HepG2 (cell line): ENCODE measurements around the gene RPA1. TPM values are rescaled to one million over a fixed set of nuclear protein-coding genes. Genes with fewer than 3 reads are reported as not detected.

Experiments
- ATAC-seq: fragments of 200-7000 bp; cut with Tn5 transposase; 3 replicates; pipeline ENCODE4 v1.9.1; 2020; ENCODE audit warnings: mild to moderate bottlenecking, moderate library complexity
- BruUV-seq: library from RNA; stranded (reverse); fragments of 400-500 nt; replicated peaks from 2 replicates; lab custom pipeline; 2021; lab: Mats Ljungman, UMichigan
- CTCF ChIA-PET: fragments of 300-600 bp; formaldehyde crosslinking; extraction: SDS; loops from one replicate; lab custom pipeline; 2021; ENCODE audit warnings: low total read pairs, inconsistent platforms, low intra/inter-chr PET ratio; lab: Yijun Ruan, JAX
- POLR2A ChIA-PET: fragments of 350-600 bp; sonication (Branson Sonifier 250); formaldehyde crosslinking; loops from one replicate; lab custom pipeline; 2020; ENCODE audit warnings: antibody characterized with exemption, inconsistent platforms; lab: Yijun Ruan, JAX
- DNase-seq: peaks from one replicate; pipeline ENCODE4 v3.0.0-alpha.2; 2015; ENCODE audit warnings: low spot score
- FAIRE-seq: peaks from 3 replicates; lab custom pipeline; 2011; peaks lifted over from hg19 to GRCh38; lab: Jason Lieb, UNC
- H2AFZ ChIP-seq: one replicate; pipeline ENCODE4 v1.6.1; 2011; ENCODE audit warnings: low read length, inconsistent platforms
- H3K27ac ChIP-seq: fragments of 300-600 bp; 3 replicates; pipeline ENCODE4 v1.8.0; 2011; ENCODE audit warnings: mixed run types, mild to moderate bottlenecking, mixed read lengths, low read length, inconsistent platforms; ENCODE audit not compliant: insufficient read depth; ENCODE audit errors: extremely low read length
- H3K27me3 ChIP-seq, 2 experiments: fragments of 200-600 bp in 1 of 2; 2 replicates in 1 of 2; 3 replicates in 1 of 2; pipeline versions ENCODE4 v1.6.0 to v1.8.0; 2011; ENCODE audit warnings: low read length in 2 of 2, mild to moderate bottlenecking in 2 of 2, moderate library complexity in 2 of 2, inconsistent platforms in 1 of 2; ENCODE audit not compliant: insufficient read depth in 2 of 2, control insufficient read depth in 1 of 2
- H3K36me3 ChIP-seq, 2 experiments: fragments of 200-600 bp in 1 of 2; replicated peaks in 1 of 2; 2 replicates in 1 of 2; 3 replicates in 1 of 2; pipeline versions ENCODE4 v1.5.1 to v1.8.0; 2011; ENCODE audit warnings: low read length in 2 of 2, inconsistent platforms in 1 of 2; ENCODE audit not compliant: insufficient read depth in 2 of 2, control insufficient read depth in 1 of 2
- H3K4me1 ChIP-seq: 2 replicates; pipeline ENCODE4 v1.5.1; 2012; ENCODE audit warnings: low read length, inconsistent platforms; ENCODE audit not compliant: insufficient read depth
- H3K4me2 ChIP-seq: 2 replicates; pipeline ENCODE4 v1.6.0; 2011; ENCODE audit warnings: low read depth, low read length, inconsistent platforms
- H3K4me3 ChIP-seq, 3 experiments: fragments of 200-600 bp in 1 of 3; sonication (generic), shearing (Covaris generic) in 1 of 3; replicated peaks in 1 of 3; 2 replicates each; pipeline ENCODE4 v1.5.1; 2011 to 2016; ENCODE audit warnings: low read length in 3 of 3, inconsistent platforms in 2 of 3, low read depth in 2 of 3, mild to moderate bottlenecking in 2 of 3, control low read depth in 1 of 3, mixed read lengths in 1 of 3; ENCODE audit not compliant: insufficient read depth in 1 of 3
- H3K79me2 ChIP-seq: one replicate; pipeline ENCODE4 v1.6.1; 2011; ENCODE audit warnings: low read length, inconsistent platforms; ENCODE audit not compliant: insufficient read depth
- H3K9ac ChIP-seq: 2 replicates; pipeline ENCODE4 v1.6.0; 2011; ENCODE audit warnings: mild to moderate bottlenecking, low read depth, low read length, inconsistent platforms; ENCODE audit not compliant: insufficient read depth
- H3K9me3 ChIP-seq: 2 replicates; pipeline ENCODE4 v1.5.1; 2012; ENCODE audit warnings: mild to moderate bottlenecking, low read length
- H4K20me1 ChIP-seq: 2 replicates; pipeline ENCODE4 v1.6.0; 2011; ENCODE audit warnings: inconsistent platforms, mild to moderate bottlenecking, low read length, moderate library complexity; ENCODE audit not compliant: insufficient read depth
- BORCS8-MEF2B ChIP-seq: sonication (generic); formaldehyde crosslinking; IDR thresholded peaks from 2 replicates; pipeline ENCODE4 v1.8.0; 2022; ENCODE audit warnings: mild to moderate bottlenecking, missing genetic modification reagents
- CREM ChIP-seq, 2 experiments: sonication (generic) in 1 of 2; formaldehyde crosslinking in 1 of 2; IDR thresholded peaks; 2 replicates each; pipeline versions ENCODE4 v1.4.0 to v1.6.1; 2016 to 2020; ENCODE audit warnings: antibody characterized with exemption in 1 of 2, mild to moderate bottlenecking in 1 of 2, missing genetic modification reagents in 1 of 2
- HMGA1 ChIP-seq: sonication (generic); formaldehyde crosslinking; conservative IDR thresholded peaks from 2 replicates; pipeline ENCODE4 v1.4.0; 2020; ENCODE audit warnings: missing genetic modification reagents
- HNRNPLL ChIP-seq: fragments of 200-400 bp; formaldehyde crosslinking; IDR thresholded peaks from 2 replicates; pipeline ENCODE4 v1.6.1; 2017; ENCODE audit warnings: mild to moderate bottlenecking, low read depth, low read length; ENCODE audit not compliant: poor library complexity, severe bottlenecking
- IKZF5 ChIP-seq: IDR thresholded peaks from 2 replicates; pipeline ENCODE4 v1.6.1; 2018; ENCODE audit warnings: missing genetic modification reagents, mild to moderate bottlenecking, missing compliant biosample characterization
- MTF2 ChIP-seq: sonication (generic); formaldehyde crosslinking; IDR thresholded peaks from 2 replicates; pipeline ENCODE4 v1.5.0; 2020; ENCODE audit warnings: missing genetic modification reagents, borderline replicate concordance
- NFIB ChIP-seq: sonication (generic); formaldehyde crosslinking; IDR thresholded peaks from 2 replicates; pipeline ENCODE4 v1.9.0; 2021; ENCODE audit warnings: missing genetic modification reagents, mild to moderate bottlenecking, borderline replicate concordance
- NR2F6 ChIP-seq, 2 experiments: IDR thresholded peaks; 2 replicates each; pipeline ENCODE4 v1.6.1; 2016; ENCODE audit warnings: antibody characterized with exemption in 1 of 2, mild to moderate bottlenecking in 1 of 2
- NR3C1 ChIP-seq: sonication (generic); formaldehyde crosslinking; IDR thresholded peaks from 2 replicates; pipeline ENCODE4 v1.4.0; 2020; ENCODE audit warnings: missing genetic modification reagents
- SRSF1 ChIP-seq: fragments of 200-400 bp; formaldehyde crosslinking; optimal IDR thresholded peaks from 2 replicates; pipeline ENCODE3; 2017; ENCODE audit warnings: mild to moderate bottlenecking, low read depth, low read length, moderate library complexity
- SRY ChIP-seq: sonication (generic); formaldehyde crosslinking; IDR thresholded peaks from 2 replicates; pipeline ENCODE4 v1.8.0; 2022; ENCODE audit warnings: mild to moderate bottlenecking, missing genetic modification reagents
- TBX2 ChIP-seq: sonication (generic); formaldehyde crosslinking; IDR thresholded peaks from 2 replicates; pipeline ENCODE4 v1.5.0; 2020; ENCODE audit warnings: missing genetic modification reagents, mild to moderate bottlenecking, borderline replicate concordance
- ZFP91 ChIP-seq: sonication (generic); formaldehyde crosslinking; IDR thresholded peaks from 2 replicates; pipeline ENCODE4 v1.9.0; 2022; ENCODE audit warnings: missing genetic modification reagents, mild to moderate bottlenecking, borderline replicate concordance
- ZFY ChIP-seq: sonication (generic); formaldehyde crosslinking; IDR thresholded peaks from 2 replicates; pipeline ENCODE4 v1.4.0; 2020; ENCODE audit warnings: missing genetic modification reagents
- ZNF251 ChIP-seq: sonication (generic); formaldehyde crosslinking; IDR thresholded peaks from 2 replicates; pipeline ENCODE4 v1.9.0; 2021; ENCODE audit warnings: mild to moderate bottlenecking, missing genetic modification reagents
- ZNF263 ChIP-seq: sonication (generic); formaldehyde crosslinking; IDR thresholded peaks from 2 replicates; pipeline ENCODE4 v1.4.0; 2020; ENCODE audit warnings: missing genetic modification reagents
- ZNF569 ChIP-seq: sonication (generic); formaldehyde crosslinking; IDR thresholded peaks from 2 replicates; pipeline ENCODE4 v1.5.0; 2020; ENCODE audit warnings: mild to moderate bottlenecking, missing genetic modification reagents, moderate library complexity, borderline replicate concordance
- WGBS: methylation state at CpG from one replicate; pipeline ENCODE4 v1.1.6; 2017; ENCODE audit warnings: low lambda C conversion rate; 5-methylcytosine and 5-hydroxymethylcytosine counted together
- in situ Hi-C: cut with HindIII; loops from 2 replicates; pipeline ENCODE4 v1.10.0; 2017; ENCODE audit warnings: low pct_unique_long_range_greater_than_20kb; ENCODE audit not compliant: extremely low pct_ligation_motif_present
- intact Hi-C: fragments of 100-400 bp; cut with micrococcal nuclease; formaldehyde crosslinking; loops from one replicate; pipeline ENCODE4 v1.10.0; 2022; ENCODE audit not compliant: unreplicated experiment
- polyA plus RNA-seq, 8 experiments: library from polyadenylated mRNA; depleted of rRNA in 3 of 8; stranded (reverse) in 7 of 8; unstranded in 1 of 8; fragments of >200 nt; fragmentation: Illumina TruSeq in 4 of 8; extraction: Trizol in 4 of 8; gene quantifications; 2 replicates each; pipeline versions ENCODE4 v1.2.1 to v1.2.3, GENCODE V29; 2011 to 2016; ENCODE audit warnings: low read depth in 4 of 8, missing spikeins in 1 of 8, mixed read lengths in 1 of 8; ENCODE audit not compliant: insufficient read depth in 1 of 8
- total RNA-seq, 5 experiments: library from RNA; depleted of rRNA; stranded (reverse); fragments of >200 nt; fragmentation: Illumina TruSeq; extraction: Trizol; gene quantifications; 2 replicates each; pipeline ENCODE4 v1.2.3, GENCODE V29; 2016; ENCODE audit warnings: low read depth in 1 of 5

Gene RPA1
- total and polyA plus RNA-seq, 2 of the 13 experiments (the other 11 are each of a cell fraction or from before 2014, with no cell fraction given) = 13.9 to 37.6 TPM

- no peak for TF ChIP-seq NFIB (CRISPR knock-in tag)
- TF ChIP-seq IKZF5 (CRISPR knock-in tag) = no peak
Measured at GRCh38 chr17:1946021-1946932, 116.5 kb downstream of the RPA1 start (continued).

GRCh38 chr17:1947229-1947742 is 117.5 kb downstream of the RPA1 start:
- Histone ChIP-seq H3K4me3 (peak overlapping the region; percentile 46 to 69 (median 52)), H3K4me2 (peak overlapping the region; percentile 80), H3K9ac (peak overlapping the region; percentile 27; the same call in 1 of the 2 replicates), H3K36me3 (no peaks in the 10 kb centered on the region), H2AFZ (no peak overlapping the region), H3K9me3 (no peaks in the 10 kb centered on the region), H3K27ac (no peak overlapping the region), H4K20me1 (no peaks in the 10 kb centered on the region), H3K27me3 (peaks cover 7 to 21% of the 10 kb centered on the region in 2 experiments; a peak in 4 of 5 replicates), H3K4me1 (peaks cover 30% of the 10 kb centered on the region), H3K79me2 (no peaks in the 10 kb centered on the region)
- CTCF ChIA-PET = no interaction called here
- in situ Hi-C loops = no loop called here
- ATAC-seq (peak; percentile 68), FAIRE-seq (no peak), DNase-seq (peak; percentile 36)
- 0% methylated on average over 6 of the region's 22 CpGs for WGBS
- BruUV-seq = no TSS peak
- POLR2A ChIA-PET = interaction anchor here (1.0 to 1.4 kb wide), 5 partner anchors 10 to 137 kb away, joined by 3 to 8 read pairs (median 5); no protein-coding TSS in a partner anchor
- intact Hi-C loops = no loop called here
- TF ChIP-seq BORCS8-MEF2B (CRISPR knock-in tag) (0 out of 2 replicates have a peak, but pooled peaks have one; percentile 16), NR2F6 (IDR thresholded peaks at IDR 0.05) (no peak), NR2F6 (CRISPR knock-in tag; IDR thresholded peaks at IDR 0.05) (no peak), ZNF251 (CRISPR knock-in tag) (no peak), ZNF263 (CRISPR knock-in tag) (peak; percentile 23; the same call in 1 of the 2 replicates), SRSF1 (peak; percentile 48), CREM (IDR thresholded peaks at IDR 0.05) (no peak), CREM (CRISPR knock-in tag; IDR thresholded peaks at IDR 0.05) (no peak), HNRNPLL (peak; percentile 2), NR3C1 (no peak), ZFY (peak; percentile 60; the same call in 1 of the 2 replicates), TBX2 (CRISPR knock-in tag) (0 out of 2 replicates have a peak, but pooled peaks have one; percentile 5), SRY (no peak), ZFP91 (CRISPR knock-in tag) (0 out of 2 replicates have a peak, but pooled peaks have one; percentile 64), HMGA1 (no peak), MTF2 (CRISPR knock-in tag) (peak; percentile 61; the same call in 1 of the 2 replicates), ZNF569 (CRISPR knock-in tag) (no peak)
